A549 (cell line): ENCODE data around the gene MYMK. TPM values are rescaled to one million over a fixed set of nuclear protein-coding genes. Genes with fewer than 3 reads are reported as not detected.
A peak's percentile ranks its signal among the peaks of the same experiment; 100 is the strongest.

Experiments used
- ATAC-seq, 2 experiments: fragments of 200-7000 bp in 1 of 2; fragments of >200 bp in 1 of 2; cut with Nextera tagmentation in 1 of 2; cut with Tn5 transposase in 1 of 2; 3 replicates each; pipeline versions ENCODE4 v1.8.0 to v1.9.1; 2018 to 2020; ENCODE audit warnings: mild to moderate bottlenecking in 1 of 2, moderate library complexity in 1 of 2
- CTCF ChIA-PET: fragments of 300-600 bp; sonication (Branson Sonifier 250); formaldehyde crosslinking; extraction: SDS; loops from one replicate; lab custom pipeline; 2021; ENCODE audit warnings: antibody characterized with exemption, inconsistent platforms; lab: Yijun Ruan, JAX
- POLR2A ChIA-PET: fragments of 350-600 bp; formaldehyde crosslinking; extraction: SDS; loops from one replicate; lab custom pipeline; 2021; ENCODE audit warnings: antibody characterized with exemption, inconsistent platforms; lab: Yijun Ruan, JAX
- DNase-seq, 2 experiments: peaks; one replicate each; pipeline versions ENCODE4 v3.0.0 to v3.0.0-alpha.2; 2011 to 2016; ENCODE audit warnings: low read depth in 1 of 2, low spot score in 1 of 2
- FAIRE-seq: peaks from 2 replicates; lab custom pipeline; 2011; peaks lifted over from hg19 to GRCh38; lab: Jason Lieb, UNC
- H3K27ac ChIP-seq, 2 experiments: fragments of >200 bp; sonication (Bioruptor Twin); formaldehyde crosslinking; 3 replicates each; pipeline ENCODE4 v1.5.1; 2016 to 2017
- H3K4me1 ChIP-seq: fragments of >200 bp; sonication (Bioruptor Twin); formaldehyde crosslinking; 3 replicates; pipeline ENCODE4 v1.6.1; 2016
- H3K4me2 ChIP-seq: fragments of >200 bp; sonication (Bioruptor Twin); formaldehyde crosslinking; 3 replicates; pipeline ENCODE4 v1.6.1; 2016
- H3K4me3 ChIP-seq: fragments of >200 bp; sonication (Bioruptor Twin); formaldehyde crosslinking; 3 replicates; pipeline ENCODE4 v1.5.1; 2016
- H3K9me3 ChIP-seq: fragments of >200 bp; sonication (Bioruptor Twin); formaldehyde crosslinking; 3 replicates; pipeline ENCODE4 v1.6.1; 2016
- ATOH8 ChIP-seq: fragments of 250-450 bp; sonication (Bioruptor Pico); IDR thresholded peaks from 2 replicates; pipeline ENCODE4 v1.5.0; 2020; ENCODE audit warnings: low read depth, mild to moderate bottlenecking, moderate library complexity
- CTCF ChIP-seq: fragments of >200 bp; sonication (Bioruptor Twin); formaldehyde crosslinking; IDR thresholded peaks from 3 replicates; pipeline ENCODE4 v1.5.1; 2016
- EHF ChIP-seq: fragments of 250-450 bp; sonication (Bioruptor Pico); IDR thresholded peaks from 2 replicates; pipeline ENCODE4 v1.5.0; 2020; ENCODE audit warnings: mild to moderate bottlenecking
- ELK1 ChIP-seq: fragments of 150-350 bp; IDR thresholded peaks from 2 replicates; pipeline ENCODE4 v1.6.1; 2014; ENCODE audit warnings: low read depth, mild to moderate bottlenecking, low read length
- ESRRA ChIP-seq: fragments of 150-350 bp; IDR thresholded peaks from 2 replicates; pipeline ENCODE4 v1.6.1; 2014; ENCODE audit warnings: mild to moderate bottlenecking, low read length, borderline replicate concordance
- FOSL2 ChIP-seq, 2 experiments: fragments of 450-650 bp in 1 of 2; fragments of >200 bp in 1 of 2; sonication (Bioruptor Twin) in 1 of 2; formaldehyde crosslinking; IDR thresholded peaks; 2 replicates each; pipeline versions ENCODE4 v1.5.0 to v1.6.1; 2016 to 2020; ENCODE audit warnings: mild to moderate bottlenecking in 1 of 2, moderate library complexity in 1 of 2
- FOXS1 ChIP-seq: fragments of 250-450 bp; sonication (Bioruptor Pico); IDR thresholded peaks from 2 replicates; pipeline ENCODE4 v1.5.0; 2020; ENCODE audit warnings: mild to moderate bottlenecking, moderate library complexity
- GATA3 ChIP-seq: IDR thresholded peaks from 2 replicates; pipeline ENCODE4 v1.6.1; 2012; ENCODE audit warnings: borderline replicate concordance
- HES2 ChIP-seq: fragments of >200 bp; sonication (Bioruptor Twin); formaldehyde crosslinking; IDR thresholded peaks from 2 replicates; pipeline ENCODE4 v1.6.1; 2016
- HEYL ChIP-seq: fragments of 250-450 bp; sonication (Bioruptor Pico); IDR thresholded peaks from 2 replicates; pipeline ENCODE4 v1.8.0; 2021; ENCODE audit warnings: mild to moderate bottlenecking, moderate library complexity
- HOXB5 ChIP-seq: fragments of 250-450 bp; sonication (Bioruptor Pico); IDR thresholded peaks from 2 replicates; pipeline ENCODE4 v1.5.0; 2020; ENCODE audit warnings: mild to moderate bottlenecking, moderate library complexity
- KDM5A ChIP-seq: fragments of 200-600 bp; sonication (generic); IDR thresholded peaks from 2 replicates; pipeline ENCODE4 v1.6.1; 2016; ENCODE audit warnings: antibody characterized with exemption, mild to moderate bottlenecking
- MAFK ChIP-seq: fragments of 450-650 bp; IDR thresholded peaks from 2 replicates; pipeline ENCODE4 v1.6.1; 2014; ENCODE audit not compliant: partially characterized antibody
- NFE2L2 ChIP-seq: fragments of 150-350 bp; conservative IDR thresholded peaks from 2 replicates; pipeline ENCODE4 v1.6.1; 2014; ENCODE audit warnings: low read length
- NR3C1 ChIP-seq: fragments of >200 bp; sonication (Bioruptor Twin); formaldehyde crosslinking; IDR thresholded peaks from 3 replicates; pipeline ENCODE4 v1.6.1; 2017
- POLR2A ChIP-seq: IDR thresholded peaks from 2 replicates; pipeline ENCODE4 v1.6.1; 2012; ENCODE audit warnings: mild to moderate bottlenecking, low read length
- RARB ChIP-seq: fragments of 250-450 bp; sonication (Bioruptor Pico); IDR thresholded peaks from 2 replicates; pipeline ENCODE4 v1.8.0; 2021; ENCODE audit warnings: mild to moderate bottlenecking, moderate library complexity
- RCOR1 ChIP-seq: fragments of 150-350 bp; IDR thresholded peaks from 2 replicates; pipeline ENCODE4 v1.6.1; 2014; ENCODE audit warnings: antibody characterized with exemption, low read length, low read depth
- RFX5 ChIP-seq: fragments of 450-650 bp; IDR thresholded peaks from 2 replicates; pipeline ENCODE4 v1.7.1; 2014; ENCODE audit warnings: antibody characterized with exemption, mild to moderate bottlenecking, moderate library complexity
- RNF2 ChIP-seq: fragments of 200-600 bp; sonication (generic); IDR thresholded peaks from 2 replicates; pipeline ENCODE4 v1.6.1; 2016; ENCODE audit warnings: low read depth, mild to moderate bottlenecking, antibody characterized with exemption, moderate library complexity, borderline replicate concordance
- TFCP2L1 ChIP-seq: fragments of 250-450 bp; sonication (Bioruptor Pico); IDR thresholded peaks from 2 replicates; pipeline ENCODE4 v1.5.0; 2021; ENCODE audit warnings: mild to moderate bottlenecking
- TP53 ChIP-seq: fragments of 250-450 bp; sonication (Bioruptor Pico); IDR thresholded peaks from 2 replicates; pipeline ENCODE4 v1.5.0; 2021; ENCODE audit warnings: mild to moderate bottlenecking, moderate library complexity
- ZC3H11A ChIP-seq: fragments of 450-650 bp; IDR thresholded peaks from 2 replicates; pipeline ENCODE4 v1.6.1; 2014; ENCODE audit warnings: antibody characterized with exemption, mild to moderate bottlenecking
- ZFP36 ChIP-seq: fragments of 450-650 bp; IDR thresholded peaks from 2 replicates; pipeline ENCODE4 v1.6.1; 2014; ENCODE audit warnings: borderline replicate concordance; ENCODE audit not compliant: partially characterized antibody
- ZNF302 ChIP-seq: fragments of 250-450 bp; sonication (Bioruptor Pico); IDR thresholded peaks from 2 replicates; pipeline ENCODE4 v1.9.0; 2021; ENCODE audit warnings: inconsistent platforms, mild to moderate bottlenecking, moderate library complexity
- WGBS: methylation state at CpG from one replicate; pipeline ENCODE4 v1.1.6; 2017; ENCODE audit errors: missing lambda C conversion rate; 5-methylcytosine and 5-hydroxymethylcytosine counted together
- polyA plus RNA-seq, 4 experiments: library from polyadenylated mRNA; depleted of rRNA in 3 of 4; stranded (reverse); fragments of >200 nt; fragmentation: RNase III in 1 of 4; extraction: RNeasy Plus Mini Kit Qiagen cat#74134 plus additional on column Dnase treatment in 1 of 4; gene quantifications; 2 replicates in 3 of 4; 3 replicates in 1 of 4; pipeline ENCODE4 v1.2.3, GENCODE V29; 2011 to 2017

Gene MYMK
- polyA plus RNA-seq, 2 of the 4 experiments (the other 2 are of a cell fraction) = not detected

DNA sequence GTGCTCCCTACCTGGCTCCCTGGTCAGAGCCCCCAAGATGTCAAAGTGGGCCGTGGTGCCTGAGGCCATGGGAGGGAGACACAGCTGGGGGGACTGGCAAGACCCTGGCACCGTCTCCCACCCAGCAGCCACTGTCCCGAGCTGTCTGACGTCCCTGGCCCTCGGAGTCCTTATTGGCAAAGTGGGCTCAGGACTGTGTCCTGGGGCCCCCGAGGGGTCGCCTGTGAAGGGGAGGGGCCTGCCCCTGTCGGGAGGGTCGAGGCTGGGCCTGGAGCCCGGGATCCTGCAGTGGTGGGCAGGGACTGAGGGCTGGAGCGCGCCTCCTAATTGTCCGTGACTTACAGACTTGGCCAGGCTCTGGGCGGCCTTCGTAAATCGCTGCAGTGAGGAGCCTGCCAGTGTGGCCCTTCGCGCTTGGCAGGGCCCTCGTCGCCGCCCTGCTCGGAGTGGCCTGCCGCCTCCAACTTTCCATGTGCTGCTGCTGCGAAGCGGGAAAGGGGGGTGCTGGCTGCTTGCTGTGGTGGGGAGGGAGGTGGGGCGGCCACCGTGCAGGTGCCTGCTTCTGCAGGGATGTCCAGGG lies 13.7 kb downstream of the MYMK start:
- WGBS = 82% methylated on average over 15 of the region's 27 CpGs
- ChIA-PET POLR2A (interaction anchor here (0.5 kb wide), 1 partner anchor 130 kb away, joined by 5 read pairs; no protein-coding TSS in a partner anchor), CTCF (interaction anchor here (1.3 kb wide), 1 partner anchor 15 kb away, joined by 5 read pairs; no protein-coding TSS in a partner anchor)
- TF ChIP-seq HOXB5 (CRISPR knock-in tag) (no peak), GATA3 (no peak), NFE2L2 (no peak), FOXS1 (no peak), ZNF302 (CRISPR knock-in tag) (no peak), RNF2 (no peak), TFCP2L1 (CRISPR knock-in tag) (no peak), RARB (CRISPR knock-in tag) (no peak), FOSL2 (IDR thresholded peaks at IDR 0.05) (no peak), FOSL2 (CRISPR knock-in tag; IDR thresholded peaks at IDR 0.05) (no peak), ZC3H11A (no peak), HEYL (CRISPR knock-in tag) (no peak), NR3C1 (no peak), POLR2A (no peak), CTCF (no peak), HES2 (no peak), TP53 (CRISPR knock-in tag) (no peak), EHF (no peak), ESRRA (no peak)
- TF ChIP-seq, all 56 proteins: peak for 0
- H3K9me3 ChIP-seq = no peaks in the 10 kb centered on the region
- ATAC-seq = no peak
- H3K4me1 ChIP-seq = peaks cover 13% of the 10 kb centered on the region
- no peak overlapping the region for H3K4me2 ChIP-seq
- no peak for DNase-seq
- H3K27ac ChIP-seq = no peak overlapping the region
- FAIRE-seq = no peak
- no peak overlapping the region for H3K4me3 ChIP-seq

- H3K4me1 ChIP-seq = peaks cover 13% of the 10 kb centered on the region
- CTCF ChIA-PET = interaction anchor here (0.5 to 1.8 kb wide), 8 partner anchors 11 to 323 kb away, joined by 3 to 5 read pairs (median 4); no protein-coding TSS in a partner anchor
- POLR2A ChIA-PET = no interaction called here
- FAIRE-seq (no peak), DNase-seq (no peak), ATAC-seq (peak; percentile 44 to 64)
- TF ChIP-seq ZFP36 (no peak), MAFK (peak; percentile 19), RFX5 (no peak)
- peak overlapping the region; percentile 77 for H3K4me2 ChIP-seq
- H3K4me3 ChIP-seq = peak overlapping the region; percentile 23; the same call in 1 of the 3 replicates
- H3K9me3 ChIP-seq = no peaks in the 10 kb centered on the region
- 12% methylated on average over 23 of the region's 26 CpGs for WGBS
- peak overlapping the region in 1 of 2 experiments; percentile 48; a peak in 3 of 6 replicates for H3K27ac ChIP-seq
Measured at GRCh38 chr9:133509179-133510083, 15.3 kb downstream of the MYMK start.

DNA sequence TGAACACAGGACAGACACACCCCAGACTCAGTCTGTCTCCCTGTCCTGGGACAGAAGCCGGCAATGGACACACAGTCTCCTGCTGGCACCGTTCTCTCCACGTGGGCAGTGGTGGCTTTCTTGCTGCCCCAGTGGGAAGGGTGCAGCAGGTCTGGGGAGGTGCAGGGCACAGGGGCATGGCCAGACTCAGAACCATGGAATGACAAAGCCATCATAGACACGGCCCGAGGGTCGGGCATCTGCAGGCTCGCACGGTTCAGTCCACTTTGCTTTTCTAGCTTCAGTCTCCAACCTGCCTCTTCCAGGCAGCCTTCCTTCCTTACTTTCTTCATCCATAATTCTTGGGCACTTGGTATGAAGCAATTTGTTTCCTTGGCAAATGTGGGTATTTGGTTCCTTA lies 16.7 kb downstream of the MYMK start:
- Histone ChIP-seq H3K4me3 (no peak overlapping the region), H3K4me2 (no peak overlapping the region), H3K27ac (no peak overlapping the region), H3K9me3 (peaks cover 7% of the 10 kb centered on the region), H3K4me1 (peaks cover 13% of the 10 kb centered on the region)
- TF ChIP-seq FOSL2 (IDR thresholded peaks at IDR 0.05) = no peak
- TF ChIP-seq FOSL2 (CRISPR knock-in tag; IDR thresholded peaks at IDR 0.05) = no peak
- TF ChIP-seq ZFP36 = peak; percentile 13
- no peak for TF ChIP-seq RCOR1
- TF ChIP-seq ATOH8 (CRISPR knock-in tag) = no peak
- no peak for TF ChIP-seq KDM5A
- no peak for TF ChIP-seq ELK1
- TF ChIP-seq RNF2 = no peak
- TF ChIP-seq MAFK = no peak
- POLR2A ChIA-PET = no interaction called here
- CTCF ChIA-PET = interaction anchor here (1.8 kb wide), 1 partner anchor 12 kb away, joined by 5 read pairs; no protein-coding TSS in a partner anchor
- no peak for ATAC-seq
- DNase-seq = no peak
- FAIRE-seq = no peak
- 83% methylated on average over 5 of the region's 8 CpGs for WGBS
